ENCODE data around the gene NOSIP.

DNA sequence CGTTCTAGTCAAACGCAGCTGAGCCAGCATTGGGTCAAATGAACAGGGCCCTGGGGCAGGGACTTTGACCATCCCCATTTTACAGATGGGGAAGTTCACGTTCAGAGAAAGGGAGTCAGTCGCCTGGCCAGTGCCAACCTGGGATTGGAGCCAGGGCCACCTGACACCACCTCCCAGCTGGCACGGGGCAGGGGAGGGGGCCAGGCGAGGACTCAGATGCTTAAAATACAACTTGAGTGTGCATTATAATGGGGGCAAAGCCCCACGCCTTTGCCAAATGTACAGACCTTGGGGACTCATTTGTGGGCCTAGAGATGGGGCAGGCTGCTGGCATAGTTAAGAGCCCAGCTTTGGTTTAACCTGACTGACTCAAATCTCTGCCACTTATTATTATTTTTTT is 25.2 kb upstream of the NOSIP start:
- no peak for TF ChIP-seq CTCF (IDR thresholded peaks at IDR 0.05; ENCODE audit: low read depth, low read length)
- no peak for TF ChIP-seq POLR2A (IDR thresholded peaks at IDR 0.05; ENCODE audit: extremely low read depth, insufficient read length)
- TF ChIP-seq MYC (IDR thresholded peaks at IDR 0.05; ENCODE audit: low read depth, low read length), result no peak
